GM18907 (cell line): ENCODE data around the gene ICOS.
"Not testable (repeated sequence)": the region's sequence is repeated elsewhere in the genome, so short reads cannot be mapped to it uniquely, and the experiment has no call there.

Experiments
- ATAC-seq: cut with Tn5 transposase; IDR thresholded peaks from one replicate; pipeline ENCODE4 v1.9.1; 2021; ENCODE audit warnings: mild to moderate bottlenecking, moderate library complexity; ENCODE audit not compliant: unreplicated experiment

The ICOS gene

DNA sequence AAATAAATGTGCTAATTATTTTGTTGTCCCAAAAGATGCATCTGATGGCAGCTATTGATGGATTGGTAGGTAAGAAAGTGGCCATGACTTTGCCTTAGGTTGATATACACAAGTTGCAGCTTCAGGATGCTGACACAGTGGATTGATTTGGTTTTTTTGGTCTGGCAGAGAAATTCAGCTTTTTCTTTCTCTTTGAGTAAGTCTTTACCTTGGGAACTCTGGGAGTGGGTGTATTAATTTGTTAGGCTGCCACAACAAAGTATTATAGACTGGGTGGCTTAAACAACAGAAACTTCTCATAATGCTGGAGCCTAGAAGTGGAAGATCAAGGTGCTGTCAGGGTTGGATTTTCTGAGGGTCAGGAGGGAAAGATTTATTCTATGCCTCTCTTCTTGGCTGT, 19.8 kb upstream of the ICOS start:
- no peak for ATAC-seq

DNA sequence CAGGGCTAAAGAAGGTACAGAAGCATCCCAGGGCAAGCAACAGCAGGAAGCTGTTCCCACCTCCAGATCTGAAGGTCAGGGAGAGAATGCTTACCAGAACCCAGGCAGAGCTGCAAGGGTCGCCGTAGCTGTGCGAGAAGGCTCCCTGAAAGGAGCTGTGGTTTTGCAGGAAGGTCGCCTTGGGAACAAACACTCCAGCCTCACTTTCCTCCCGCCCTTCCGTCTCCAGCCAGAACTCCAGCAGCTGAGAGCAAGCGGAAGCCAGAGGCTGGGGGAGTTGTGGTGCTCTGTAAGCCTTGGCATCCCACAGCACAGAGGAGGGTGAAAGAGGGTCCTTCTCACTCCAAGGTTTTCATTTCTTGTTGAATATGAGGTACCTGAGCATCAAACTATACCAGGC, 18.3 kb upstream of the ICOS start:
- no peak for ATAC-seq

DNA sequence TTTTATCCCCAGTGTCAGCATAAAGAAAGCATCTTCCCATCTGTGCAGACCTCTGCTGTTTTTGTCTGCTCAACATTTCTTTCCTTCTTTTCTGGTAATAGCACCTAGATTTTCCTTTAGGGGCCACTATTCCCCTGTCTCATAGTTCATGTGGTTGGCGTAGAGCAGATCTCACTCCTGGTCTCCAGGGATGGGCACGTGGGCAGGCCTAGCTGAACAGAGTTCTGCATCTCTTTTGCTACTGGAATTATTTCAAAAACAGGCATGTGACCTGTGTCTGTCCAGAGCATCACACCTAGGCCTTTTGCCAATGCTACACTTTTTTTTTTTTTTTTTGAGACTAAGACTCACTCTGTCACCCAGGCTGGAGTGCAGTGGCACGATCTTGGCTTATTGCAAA, 17.7 kb upstream of the ICOS start:
- no peak for ATAC-seq

DNA sequence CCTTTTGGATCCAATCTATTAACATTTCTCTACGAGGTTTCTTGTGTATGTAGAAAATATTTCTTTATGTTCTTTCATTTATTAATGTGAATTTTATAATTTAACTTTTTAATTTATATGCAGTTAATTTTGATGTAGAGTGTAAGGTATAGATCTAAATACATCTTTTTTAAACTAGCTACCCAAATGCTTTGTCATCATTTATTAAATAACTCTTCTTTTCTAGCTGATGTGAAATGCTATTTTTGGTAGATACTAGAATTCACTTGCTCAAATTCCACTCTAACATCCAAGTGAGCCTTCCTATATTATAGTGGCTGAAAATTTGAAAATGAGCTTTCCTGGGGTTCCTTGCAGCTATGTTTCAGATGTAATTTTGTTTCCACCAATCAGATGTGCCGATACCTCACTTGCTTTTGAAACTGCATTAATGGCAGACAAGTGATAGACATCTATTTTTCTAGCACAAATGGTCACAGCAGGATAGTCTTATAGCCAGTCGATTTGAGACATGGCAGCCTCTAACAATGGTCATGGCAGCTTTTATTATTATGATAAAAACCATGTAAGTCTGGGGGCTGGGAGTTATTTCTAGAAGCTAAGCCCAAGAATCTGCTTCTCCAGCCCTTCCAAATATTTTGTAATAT, 10.9 kb upstream of the ICOS start:
- no peak for ATAC-seq

DNA sequence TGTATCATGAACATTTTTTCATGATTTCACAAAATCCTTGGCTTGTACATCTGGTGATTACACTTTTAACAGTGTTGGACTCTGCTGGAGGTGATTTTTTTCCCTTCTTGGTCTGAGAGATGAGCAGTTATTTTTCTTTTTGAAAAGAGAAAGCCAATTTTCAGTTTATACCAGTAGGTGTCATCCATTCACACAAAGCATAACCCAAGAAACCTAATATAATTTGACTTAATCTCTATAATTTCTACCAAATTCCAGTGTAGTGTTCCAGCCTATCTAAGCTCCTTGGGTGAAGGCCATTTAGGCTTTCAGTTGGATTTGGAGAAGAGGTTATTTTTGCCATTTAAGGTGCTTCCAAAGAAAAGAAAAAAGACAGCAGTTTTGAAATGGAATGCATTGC, 7.7 kb upstream of the ICOS start:
- ATAC-seq, result no peak

DNA sequence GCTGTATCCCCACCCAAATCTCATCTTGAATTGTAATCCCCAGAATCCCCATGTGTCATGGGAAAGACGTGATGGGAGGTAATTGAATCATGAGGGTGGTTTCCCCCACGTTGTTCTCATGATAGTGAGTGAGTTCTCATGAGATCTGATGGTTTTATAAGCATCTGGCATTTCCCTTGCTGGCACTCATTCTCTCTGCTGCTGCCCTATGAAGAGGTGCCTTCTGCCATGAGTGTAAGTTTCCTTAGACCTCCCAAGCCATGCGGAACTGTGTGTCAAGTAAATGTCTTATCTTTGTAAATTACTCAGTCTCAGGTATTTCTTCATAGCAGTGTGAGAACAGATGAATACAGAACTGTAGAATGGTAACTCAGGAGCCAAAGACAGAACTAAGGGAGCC, 5.3 kb upstream of the ICOS start:
- ATAC-seq, result not testable (repeated sequence)

DNA sequence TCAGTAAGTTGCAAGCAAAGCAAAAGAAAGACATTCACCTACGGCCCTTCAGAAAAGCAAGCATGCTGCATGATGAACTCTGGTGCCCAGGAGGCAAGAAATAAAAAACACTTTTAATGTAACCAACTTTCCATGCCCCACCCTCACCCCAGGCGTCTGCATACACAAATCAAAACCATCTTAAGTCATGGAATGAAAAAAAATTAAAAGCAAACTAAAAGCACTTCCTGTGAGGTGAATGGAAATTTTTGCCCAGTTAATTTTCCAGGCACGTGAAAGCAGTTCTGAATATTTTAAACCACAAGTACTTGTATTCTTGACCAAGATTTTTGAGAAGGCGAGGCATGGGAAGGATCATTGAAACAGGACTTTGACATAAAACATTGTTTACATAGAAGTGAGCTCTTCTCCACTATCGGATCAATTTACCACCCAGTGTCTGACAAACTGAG, 2.5 kb upstream of the ICOS start:
- ATAC-seq, result no peak

DNA sequence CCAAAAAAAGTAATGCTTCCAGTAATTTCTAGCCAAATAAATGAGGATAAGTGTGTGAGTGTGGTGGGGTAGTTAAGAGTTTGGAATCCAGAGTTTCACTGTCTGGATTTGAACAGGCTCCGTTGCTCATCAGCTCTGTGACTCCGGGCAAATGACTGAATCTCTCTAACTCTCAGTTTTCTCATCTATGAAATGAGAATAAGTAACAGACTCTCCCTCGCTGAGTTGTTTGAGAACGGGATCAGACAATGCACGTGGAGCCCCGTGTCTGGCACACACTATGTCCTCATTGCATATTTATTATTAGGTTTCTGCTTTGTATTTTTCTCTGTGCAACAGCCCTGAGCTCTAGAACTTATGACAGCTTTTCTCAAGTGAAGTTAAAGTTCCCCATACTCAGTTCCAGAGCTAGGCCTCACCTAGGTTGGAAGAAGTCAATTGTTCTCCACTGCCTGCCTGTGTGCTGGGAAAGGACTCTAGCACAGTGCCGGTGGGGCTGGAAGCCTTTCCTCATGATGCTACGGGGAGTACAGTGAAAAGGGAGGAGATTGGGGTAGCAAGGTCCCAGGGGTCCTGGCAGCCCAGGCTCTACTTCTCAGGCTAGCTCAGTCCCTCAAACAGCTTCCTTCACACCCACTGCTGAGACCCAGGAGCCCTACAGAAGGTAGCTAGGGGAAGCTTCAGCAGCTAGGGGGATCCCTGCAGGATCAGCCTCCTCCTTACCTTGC, 1.7 kb upstream of the ICOS start:
- no peak for ATAC-seq

DNA sequence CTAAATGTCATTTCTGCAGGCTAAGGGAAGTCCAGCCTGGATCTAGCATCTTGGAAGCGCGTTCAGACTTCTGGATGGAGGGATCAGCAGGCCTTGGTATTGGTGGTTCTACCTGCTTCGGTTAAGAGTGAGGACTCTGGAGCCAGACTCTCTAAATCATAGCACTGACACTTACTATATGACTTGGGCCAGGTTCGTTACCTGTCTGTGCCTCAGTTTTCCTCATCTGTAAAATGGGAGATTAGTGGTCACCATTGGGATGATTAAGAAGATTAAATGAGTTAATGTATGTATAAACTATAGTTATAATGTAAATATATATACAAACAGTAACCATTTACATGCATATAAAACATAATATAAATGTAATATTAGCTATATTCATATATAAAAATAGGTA, 995 bp upstream of the ICOS start:
- no peak for ATAC-seq

DNA sequence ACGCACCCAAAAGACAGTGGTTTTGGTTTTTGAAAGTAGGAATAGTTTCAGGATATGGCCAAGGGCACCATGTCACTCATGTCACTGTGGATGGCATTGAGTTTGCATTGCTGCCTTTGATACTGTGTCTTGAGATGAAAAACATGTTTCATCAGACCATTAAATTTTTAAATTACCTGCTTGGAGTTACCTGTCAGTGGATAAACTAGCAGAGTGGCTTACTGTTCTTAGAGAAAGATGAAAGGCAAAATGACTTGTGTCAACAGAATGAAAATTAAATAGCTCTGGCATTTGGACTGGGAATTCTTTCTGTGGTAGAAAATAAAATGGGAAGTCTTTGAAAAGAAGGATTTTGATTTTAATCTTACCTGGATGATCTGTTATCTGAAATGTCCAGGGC, 386 bp downstream of the ICOS start:
- no peak for ATAC-seq

DNA sequence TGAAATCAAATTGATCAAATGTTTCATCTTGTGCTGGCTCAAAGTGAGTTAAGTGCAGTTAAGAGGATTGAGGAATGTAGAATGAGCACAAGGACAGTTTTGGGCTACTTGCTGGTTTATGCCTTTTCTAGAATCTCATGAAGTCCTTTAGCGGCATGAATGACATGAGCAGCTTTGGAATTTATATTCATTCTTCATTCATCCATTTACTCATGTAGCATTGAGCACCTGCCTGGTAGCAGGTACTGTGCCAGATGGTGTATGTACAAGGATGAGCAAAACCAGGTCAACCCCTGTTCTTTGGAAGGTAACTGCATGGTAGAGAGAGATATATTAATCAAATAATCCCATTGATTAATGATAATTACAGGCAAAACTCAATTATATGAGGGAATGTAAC, 1.2 kb downstream of the ICOS start:
- ATAC-seq, result no peak

DNA sequence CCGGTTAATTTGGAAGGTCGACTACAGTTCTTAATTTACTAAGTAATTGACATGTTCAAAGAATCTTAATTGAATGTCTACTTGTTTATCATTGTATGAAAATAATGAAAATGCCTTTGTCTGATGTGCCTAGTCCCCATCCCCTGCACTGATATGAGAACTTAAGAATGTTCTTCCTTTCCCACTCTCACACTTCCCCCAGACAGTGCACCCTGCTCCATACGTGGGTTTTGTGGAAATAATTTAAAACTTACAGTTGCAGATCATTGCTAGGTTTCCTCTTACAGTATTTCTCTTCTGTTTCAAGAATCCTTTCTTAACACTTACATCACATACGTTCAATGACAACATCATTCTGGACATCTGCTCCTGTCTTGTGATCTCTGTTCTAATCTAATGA, 3.5 kb downstream of the ICOS start:
- no peak for ATAC-seq

DNA sequence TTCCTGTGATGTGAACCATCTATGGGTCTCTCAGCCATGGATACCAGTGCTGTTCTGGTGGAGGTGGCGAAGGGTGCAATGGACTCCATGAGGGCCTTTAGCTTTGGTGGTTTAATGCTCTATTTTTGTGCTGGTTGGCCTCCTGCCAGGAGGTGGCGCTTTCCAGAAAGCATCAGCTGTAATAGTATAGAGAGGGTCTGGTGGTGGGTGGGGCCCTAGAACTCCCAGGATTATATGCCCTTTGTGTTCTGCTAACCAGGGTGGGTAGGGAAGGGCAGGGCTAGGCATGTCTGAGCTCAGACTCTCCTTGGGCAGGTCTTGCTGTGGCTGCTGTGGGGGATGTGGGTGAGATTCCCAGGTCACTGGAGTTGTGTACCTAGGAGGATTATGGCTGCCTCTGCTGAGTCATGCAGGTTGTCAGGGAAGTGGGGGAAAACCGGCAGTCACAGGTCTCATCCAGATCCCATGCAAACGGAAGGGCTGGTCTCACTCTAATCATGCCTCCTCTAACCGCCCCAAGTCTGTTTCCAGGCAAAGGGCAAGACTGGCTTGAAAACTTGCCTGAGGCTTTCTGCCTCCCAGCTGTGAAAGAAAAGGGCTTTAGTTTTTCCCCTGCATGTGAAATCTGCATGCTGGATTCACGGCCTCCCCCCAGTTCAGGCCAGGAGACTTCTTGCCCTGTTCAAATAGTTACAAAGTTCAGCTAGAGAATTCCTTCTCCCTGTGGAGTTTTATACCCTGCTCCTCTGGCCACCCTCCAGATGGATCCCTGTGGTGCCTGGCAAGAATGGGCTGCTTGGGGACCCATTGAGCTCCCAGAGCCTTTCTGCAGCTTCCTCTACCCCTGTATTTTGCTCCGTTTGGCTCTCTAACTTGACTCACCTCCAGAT, 7.2 kb downstream of the ICOS start:
- not testable (repeated sequence) for ATAC-seq

DNA sequence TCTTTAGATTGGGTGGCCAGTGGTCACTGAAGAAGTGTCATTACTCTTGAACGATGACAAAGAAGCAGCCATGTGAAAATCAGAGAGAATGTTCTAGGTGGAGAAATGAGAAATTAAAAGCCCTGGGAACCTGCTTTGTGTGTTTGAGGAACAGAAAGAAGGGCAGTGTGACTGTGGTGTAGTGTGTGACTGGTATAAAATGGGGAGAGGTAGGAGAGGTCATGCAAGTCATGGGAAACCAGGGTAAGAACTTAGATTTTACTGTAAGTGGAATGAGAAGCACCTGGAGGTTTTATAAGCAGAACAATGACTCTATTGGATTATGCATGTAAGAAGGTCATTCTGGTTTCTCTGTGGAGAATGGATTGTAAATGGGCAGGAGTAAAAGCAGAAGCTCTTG, 12.2 kb downstream of the ICOS start:
- ATAC-seq, result peak; percentile 63

DNA sequence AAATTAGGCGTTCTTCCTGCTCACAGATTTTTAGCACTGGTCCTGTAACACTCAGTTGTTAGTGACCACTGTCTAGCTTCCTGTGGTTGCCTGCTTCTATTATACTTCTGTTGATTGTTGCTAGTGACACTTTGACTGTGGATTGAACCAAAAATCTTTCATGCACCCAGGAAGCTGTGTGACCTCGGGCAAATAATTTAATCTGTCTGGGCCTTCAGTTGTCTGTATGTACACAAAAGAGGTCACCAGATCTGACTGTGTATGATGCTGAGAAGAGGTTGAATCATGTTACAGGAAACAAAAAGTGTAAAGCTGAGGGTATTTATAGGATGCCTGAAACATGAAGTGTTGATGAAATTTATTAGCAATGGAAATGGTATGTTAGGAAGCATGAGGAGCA, 12.7 kb downstream of the ICOS start:
- ATAC-seq, result peak; percentile 42

DNA sequence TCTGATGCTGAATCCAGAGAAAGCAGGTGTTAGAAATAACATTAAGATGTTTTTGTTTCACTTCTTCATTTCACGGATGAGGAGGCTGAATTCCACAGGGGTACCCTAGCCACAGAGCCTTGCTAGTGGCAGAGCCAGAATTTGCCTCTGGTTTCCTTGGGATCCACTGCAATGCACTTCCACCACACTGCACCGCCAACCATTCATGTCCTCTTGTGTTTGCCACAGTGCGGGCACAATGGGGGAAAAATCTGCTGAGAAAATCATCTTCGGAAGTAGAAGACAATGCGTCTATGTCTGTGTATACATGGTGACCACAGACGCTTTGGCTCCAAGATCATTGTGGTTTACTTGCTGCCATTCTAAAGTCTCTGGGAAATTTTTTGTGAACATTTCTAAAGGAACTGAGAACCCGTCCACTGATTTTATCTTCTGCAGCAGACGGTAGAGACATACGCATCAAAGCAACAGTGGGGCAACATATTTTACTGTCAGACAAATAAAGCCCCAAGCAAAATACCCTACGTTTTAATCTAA, 14.9 kb downstream of the ICOS start:
- peak; percentile 53 for ATAC-seq

DNA sequence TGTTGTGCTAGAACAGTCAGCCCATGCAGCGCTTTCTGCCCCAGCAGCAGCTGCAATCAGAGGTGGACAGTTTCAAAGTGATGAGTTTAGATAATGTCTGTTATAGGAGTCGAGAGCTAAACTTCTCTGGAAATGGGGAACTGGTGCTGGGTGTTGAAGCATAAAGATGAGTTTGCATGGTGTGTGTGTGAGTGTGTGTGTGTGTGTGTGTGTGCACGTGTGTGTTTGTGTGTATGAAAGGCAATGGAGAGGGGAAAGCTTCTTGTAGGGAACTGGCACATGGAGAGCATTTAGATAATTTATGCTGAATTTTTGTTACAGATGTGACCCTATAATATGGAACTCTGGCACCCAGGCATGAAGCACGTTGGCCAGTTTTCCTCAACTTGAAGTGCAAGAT, 22.7 kb downstream of the ICOS start:
- ATAC-seq, result no peak

DNA sequence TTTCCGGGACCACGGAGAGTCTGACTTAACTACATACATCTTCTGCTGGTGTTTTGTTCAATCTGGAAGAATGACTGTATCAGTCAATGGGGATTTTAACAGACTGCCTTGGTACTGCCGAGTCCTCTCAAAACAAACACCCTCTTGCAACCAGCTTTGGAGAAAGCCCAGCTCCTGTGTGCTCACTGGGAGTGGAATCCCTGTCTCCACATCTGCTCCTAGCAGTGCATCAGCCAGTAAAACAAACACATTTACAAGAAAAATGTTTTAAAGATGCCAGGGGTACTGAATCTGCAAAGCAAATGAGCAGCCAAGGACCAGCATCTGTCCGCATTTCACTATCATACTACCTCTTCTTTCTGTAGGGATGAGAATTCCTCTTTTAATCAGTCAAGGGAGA, 23.1 kb downstream of the ICOS start:
- ATAC-seq, result no peak

DNA sequence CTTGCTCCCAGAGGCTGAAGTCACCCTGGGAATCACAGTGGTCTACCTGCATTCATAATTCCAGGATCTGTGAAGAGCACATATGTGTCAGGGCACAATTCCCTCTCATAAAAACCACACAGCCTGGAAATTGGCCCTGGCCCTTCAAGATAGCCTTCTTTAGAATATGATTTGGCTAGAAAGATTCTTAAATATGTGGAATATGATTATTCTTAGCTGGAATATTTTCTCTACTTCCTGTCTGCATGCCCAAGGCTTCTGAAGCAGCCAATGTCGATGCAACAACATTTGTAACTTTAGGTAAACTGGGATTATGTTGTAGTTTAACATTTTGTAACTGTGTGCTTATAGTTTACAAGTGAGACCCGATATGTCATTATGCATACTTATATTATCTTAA, 24.2 kb downstream of the ICOS start:
- no peak for ATAC-seq

DNA sequence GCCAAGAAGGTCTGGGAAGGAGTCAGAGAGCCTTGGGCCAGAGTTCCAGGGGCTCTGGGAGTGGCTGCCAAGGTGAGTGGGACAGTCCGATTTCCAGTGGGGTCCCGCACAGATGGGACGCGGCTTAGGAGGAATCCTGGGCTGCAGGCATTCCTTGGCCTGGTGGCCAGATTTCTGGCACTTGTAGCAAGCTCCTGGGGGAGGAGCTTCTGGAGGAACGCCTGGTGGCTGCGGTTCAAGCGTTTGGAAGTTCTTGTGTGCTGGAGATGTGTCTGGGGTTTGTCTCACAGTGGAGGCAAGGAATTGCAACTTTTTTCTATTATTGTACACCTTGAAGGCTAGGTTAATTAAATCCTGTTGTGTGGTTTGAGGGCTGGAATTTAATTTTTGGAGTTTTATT, 28.6 kb downstream of the ICOS start:
- ATAC-seq, result not testable (repeated sequence)

DNA sequence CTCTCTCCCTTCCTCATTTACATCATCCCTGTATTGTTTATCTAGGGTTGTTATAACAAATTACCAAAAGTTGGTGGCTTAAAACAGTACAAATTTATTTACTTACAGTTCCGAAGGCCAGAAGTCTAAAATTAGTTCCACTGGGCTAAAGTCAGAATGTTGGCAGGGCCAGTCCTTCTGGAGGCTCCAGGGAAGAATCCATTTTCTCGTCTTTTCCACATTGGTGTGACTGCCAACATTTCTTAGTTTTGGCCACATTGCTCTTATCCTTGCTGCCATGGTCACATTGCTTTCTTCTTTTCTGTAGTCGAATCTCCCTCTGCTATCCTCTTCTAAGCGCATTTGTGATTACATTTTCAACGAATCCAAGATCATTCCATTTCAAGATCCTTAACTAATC, 34.7 kb downstream of the ICOS start:
- ATAC-seq, result no peak

DNA sequence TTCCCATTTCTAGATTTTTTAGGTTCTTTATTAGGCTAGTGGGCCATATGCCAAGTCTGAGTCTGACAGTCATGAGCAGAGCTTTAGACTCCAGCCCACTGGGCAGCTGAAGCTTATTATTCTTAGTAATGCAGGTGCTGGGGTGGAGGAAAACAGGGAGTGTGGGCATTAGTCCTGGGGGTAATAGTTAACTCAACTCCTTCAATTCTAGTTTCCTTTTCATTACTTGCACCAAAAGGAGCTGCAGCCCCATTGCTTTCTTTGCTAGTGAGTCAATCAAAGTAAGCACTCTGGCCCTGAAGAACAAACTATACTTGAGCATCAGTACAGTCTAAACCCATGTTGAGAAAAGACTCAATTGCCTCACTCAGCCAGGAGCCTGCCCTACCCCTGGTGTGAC, 35.5 kb downstream of the ICOS start:
- peak; percentile 85 for ATAC-seq
